Smooth muscle cell of the brain vasculature (primary cell): ENCODE results near the gene FAM83E.
"Not testable (repeated sequence)": the region's sequence is repeated elsewhere in the genome, so short reads cannot be mapped to it uniquely, and the experiment has no call there.

Experiments used
- DNase-seq: peaks from one replicate; pipeline ENCODE4 v3.0.0-alpha.2; 2012; ENCODE audit warnings: low read depth, low spot score

The FAM83E gene

GRCh38 chr19:48641850-48642249 is 27.0 kb upstream of the FAM83E start:
- DNase-seq: no peak

GRCh38 chr19:48639483-48640375 is 24.9 kb upstream of the FAM83E start:
- no peak for DNase-seq

GRCh38 chr19:48638831-48639381 is 24.0 kb upstream of the FAM83E start:
- DNase-seq: no peak

- DNase-seq: peak; percentile 79
Measured at GRCh38 chr19:48637948-48638830, 23.3 kb upstream of the FAM83E start.

GRCh38 chr19:48637449-48637947 is 22.6 kb upstream of the FAM83E start:
- DNase-seq: peak; percentile 97

- DNase-seq: no peak
Measured at GRCh38 chr19:48636859-48637448, 22.1 kb upstream of the FAM83E start, which contains the start of gene DBP. Gene DBP, minus strand, starts transcription at chr19:48637379. Its CDS starts 385 bp downstream, at chr19:48636994.

GRCh38 chr19:48635966-48636858 is 21.3 kb upstream of the FAM83E start:
- DNase-seq: no peak

- no peak for DNase-seq
Measured at GRCh38 chr19:48635263-48635965, 20.5 kb upstream of the FAM83E start.

- DNase-seq: peak; percentile 85
Measured at GRCh38 chr19:48634424-48635262, 19.8 kb upstream of the FAM83E start.

- no peak for DNase-seq
Measured at GRCh38 chr19:48634036-48634342, 19.1 kb upstream of the FAM83E start.

- no peak for DNase-seq
Measured at GRCh38 chr19:48633148-48634035, 18.5 kb upstream of the FAM83E start.

- DNase-seq: no peak
Measured at GRCh38 chr19:48632692-48633147, 17.8 kb upstream of the FAM83E start.

GRCh38 chr19:48632286-48632685 is 17.4 kb upstream of the FAM83E start:
- not testable (repeated sequence) for DNase-seq

- DNase-seq: no peak
Measured at GRCh38 chr19:48631225-48631624, 16.3 kb upstream of the FAM83E start.

- DNase-seq: no peak
Measured at GRCh38 chr19:48630296-48631063, 15.6 kb upstream of the FAM83E start.

GRCh38 chr19:48629599-48630295 is 14.9 kb upstream of the FAM83E start:
- no peak for DNase-seq

GRCh38 chr19:48629297-48629598 is 14.4 kb upstream of the FAM83E start:
- DNase-seq: no peak
